Measurements from ENCODE around the gene NACC2.

NACC2 gene

DNA sequence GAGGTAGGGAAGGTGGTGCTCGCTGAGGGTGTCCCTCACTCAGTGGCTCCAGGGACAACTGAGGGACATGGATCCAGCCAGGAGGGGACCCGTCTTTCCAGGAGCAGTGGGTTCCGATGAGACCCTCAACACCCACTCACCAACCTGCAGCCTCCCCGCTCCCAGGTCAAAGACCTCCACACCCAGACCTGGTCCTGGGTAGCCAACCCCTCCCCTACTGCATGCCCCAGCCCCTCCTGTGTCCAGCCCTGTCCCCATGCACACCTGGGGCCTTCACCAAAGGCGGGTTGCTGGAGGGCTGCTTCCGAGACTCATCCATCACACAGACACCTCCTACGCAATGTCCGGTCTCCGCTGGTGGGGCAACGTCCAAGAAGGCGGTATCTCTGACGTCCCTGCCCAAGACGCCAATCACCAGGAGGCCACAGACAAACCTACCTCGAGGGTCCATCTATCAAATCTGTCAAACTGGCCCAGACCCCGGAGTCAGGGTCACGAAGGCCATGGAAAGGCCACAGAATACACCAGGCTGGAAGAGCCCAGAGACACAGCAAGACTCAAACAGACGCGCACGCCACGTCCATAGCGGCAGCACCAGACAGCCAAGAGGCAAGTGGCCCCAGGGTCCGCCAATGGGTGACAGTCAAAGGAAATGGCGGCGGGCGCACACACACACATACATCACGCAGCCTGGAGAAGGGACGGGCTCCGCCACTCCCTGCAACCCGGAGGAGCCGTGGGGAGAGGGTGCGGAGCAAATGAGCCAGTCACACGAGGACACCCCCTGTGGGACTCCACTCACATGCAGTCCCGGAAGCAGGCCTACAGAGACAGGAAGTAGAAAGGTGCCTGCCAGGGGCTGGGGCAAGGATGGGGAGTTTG lies 10.8 kb downstream of the NACC2 start:
- Mint-ChIP-seq H3K4me1 (ENCODE audit: low read depth) (peaks cover 7% of the 10 kb centered on the region), H3K27me3 (no peaks in the 10 kb centered on the region), H3K9me3 (no peaks in the 10 kb centered on the region), H3K4me3 (no peak overlapping the region), H3K36me3 (ENCODE audit: low read depth) (no peaks in the 10 kb centered on the region), H3K27ac (no peak overlapping the region)

DNA sequence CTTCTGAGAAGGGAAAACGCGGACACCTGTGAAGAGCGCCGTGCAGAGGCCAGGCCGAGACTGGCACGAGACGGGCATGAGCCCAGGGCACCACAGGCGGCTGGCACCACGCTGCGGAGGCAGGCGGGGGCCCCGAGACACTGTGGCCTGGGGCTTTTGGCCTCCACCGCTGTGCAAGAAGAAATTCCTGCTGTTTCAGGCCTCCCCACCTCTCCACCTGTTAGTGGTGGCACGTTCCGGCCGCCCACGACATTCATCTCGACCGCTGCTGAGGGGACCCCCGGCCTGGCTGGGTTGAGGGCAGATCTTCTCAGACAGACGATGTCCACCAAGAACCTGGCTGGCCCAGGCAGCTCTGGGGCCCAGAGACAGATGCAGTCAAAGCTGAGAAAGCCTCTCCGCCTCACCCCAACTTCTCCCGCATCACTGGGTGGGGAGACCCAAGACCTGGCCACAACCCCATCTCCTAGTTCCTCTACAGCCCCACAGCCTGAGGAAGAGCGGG lies 11.5 kb downstream of the NACC2 start:
- Mint-ChIP-seq H3K36me3 (ENCODE audit: low read depth) (no peaks in the 10 kb centered on the region), H3K9me3 (no peaks in the 10 kb centered on the region), H3K4me1 (ENCODE audit: low read depth) (peaks cover 7% of the 10 kb centered on the region), H3K4me3 (no peak overlapping the region), H3K27ac (no peak overlapping the region), H3K27me3 (no peaks in the 10 kb centered on the region)

DNA sequence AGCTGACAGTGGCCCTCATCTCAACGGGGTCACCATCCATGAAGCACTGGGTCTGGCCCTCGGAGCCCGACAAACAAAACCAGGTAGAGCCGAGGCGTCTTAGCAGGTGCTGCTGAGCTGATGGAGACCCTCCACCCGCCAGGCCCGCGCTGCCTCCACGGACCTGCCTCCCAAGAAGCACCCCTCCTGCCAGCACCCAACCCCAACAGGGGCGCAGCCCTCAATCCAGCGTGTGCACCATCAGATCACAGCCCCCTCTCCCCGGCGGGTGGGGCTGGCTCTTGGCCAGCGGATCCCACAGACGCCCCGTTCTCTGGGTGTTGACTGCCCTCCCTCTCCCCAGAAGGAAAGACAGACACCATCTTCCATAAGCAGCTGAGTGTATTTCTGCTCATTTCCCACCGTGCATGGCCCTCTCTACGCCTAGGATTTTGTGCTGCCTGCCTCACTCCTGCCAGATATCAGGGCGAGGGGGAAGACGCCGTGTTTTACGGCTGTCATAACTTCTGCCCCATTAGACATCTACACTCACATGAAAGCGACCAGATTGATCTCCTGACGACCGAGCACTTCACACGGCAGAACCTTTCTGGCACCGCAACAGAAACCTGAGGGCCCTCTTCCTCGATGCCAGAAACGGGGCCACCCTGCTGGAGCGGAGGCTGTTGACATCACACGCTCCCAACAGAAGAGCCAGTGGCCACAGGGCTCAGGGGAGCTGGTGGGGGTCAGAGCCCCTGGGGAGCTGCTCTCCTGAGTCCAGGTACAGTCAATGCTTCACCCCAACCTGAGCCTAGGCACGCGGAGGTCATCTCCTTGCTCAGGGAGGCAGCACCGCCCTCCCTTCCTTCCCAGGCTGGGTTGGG lies 12.4 kb downstream of the NACC2 start:
- no peak overlapping the region for H3K4me3 Mint-ChIP-seq

DNA sequence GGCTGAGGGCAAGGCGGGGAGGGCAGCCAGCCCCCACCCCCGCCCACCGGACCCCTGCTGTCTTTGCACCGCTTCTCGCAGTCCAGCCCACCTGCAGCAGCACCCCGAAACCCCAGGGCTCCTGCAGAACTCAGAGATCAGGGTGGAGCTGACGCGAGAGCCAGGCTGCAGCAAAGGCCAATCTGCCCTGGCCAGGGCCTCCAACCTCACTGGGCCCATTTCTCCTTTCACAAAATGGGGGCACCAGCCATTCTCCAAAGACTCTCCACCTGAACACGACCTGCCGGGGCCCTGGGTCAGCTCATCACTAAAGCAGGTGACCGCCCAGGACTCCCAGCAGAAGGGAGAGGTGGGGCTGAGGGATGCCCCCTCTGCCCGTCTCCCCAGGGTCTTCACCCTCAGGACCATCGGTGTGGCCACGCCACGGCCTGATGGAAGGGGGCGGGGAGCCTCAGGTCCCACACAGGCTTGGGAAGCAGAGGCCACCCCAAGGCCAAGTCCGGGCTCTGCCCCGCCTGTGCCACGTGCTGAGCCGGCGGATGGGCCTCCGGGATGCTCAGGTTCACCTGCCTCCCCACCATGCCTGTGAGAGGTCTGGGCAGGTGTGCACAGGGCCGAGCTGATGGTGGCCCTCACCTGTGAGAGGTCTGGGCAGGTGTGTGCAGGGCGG lies 13.1 kb downstream of the NACC2 start:
- Mint-ChIP-seq H3K27me3 (no peaks in the 10 kb centered on the region), H3K36me3 (ENCODE audit: low read depth) (no peaks in the 10 kb centered on the region), H3K4me3 (no peak overlapping the region), H3K27ac (no peak overlapping the region), H3K4me1 (ENCODE audit: low read depth) (peaks cover 7% of the 10 kb centered on the region), H3K9me3 (no peaks in the 10 kb centered on the region)

More for the DNA sequence above, 12.4 kb downstream of the NACC2 start:
- H3K27me3 Mint-ChIP-seq: no peaks in the 10 kb centered on the region
- H3K9me3 Mint-ChIP-seq: no peaks in the 10 kb centered on the region
- H3K4me1 Mint-ChIP-seq (ENCODE audit: low read depth): peaks cover 7% of the 10 kb centered on the region
- no peak overlapping the region for H3K27ac Mint-ChIP-seq
- no peaks in the 10 kb centered on the region for H3K36me3 Mint-ChIP-seq (ENCODE audit: low read depth)

DNA sequence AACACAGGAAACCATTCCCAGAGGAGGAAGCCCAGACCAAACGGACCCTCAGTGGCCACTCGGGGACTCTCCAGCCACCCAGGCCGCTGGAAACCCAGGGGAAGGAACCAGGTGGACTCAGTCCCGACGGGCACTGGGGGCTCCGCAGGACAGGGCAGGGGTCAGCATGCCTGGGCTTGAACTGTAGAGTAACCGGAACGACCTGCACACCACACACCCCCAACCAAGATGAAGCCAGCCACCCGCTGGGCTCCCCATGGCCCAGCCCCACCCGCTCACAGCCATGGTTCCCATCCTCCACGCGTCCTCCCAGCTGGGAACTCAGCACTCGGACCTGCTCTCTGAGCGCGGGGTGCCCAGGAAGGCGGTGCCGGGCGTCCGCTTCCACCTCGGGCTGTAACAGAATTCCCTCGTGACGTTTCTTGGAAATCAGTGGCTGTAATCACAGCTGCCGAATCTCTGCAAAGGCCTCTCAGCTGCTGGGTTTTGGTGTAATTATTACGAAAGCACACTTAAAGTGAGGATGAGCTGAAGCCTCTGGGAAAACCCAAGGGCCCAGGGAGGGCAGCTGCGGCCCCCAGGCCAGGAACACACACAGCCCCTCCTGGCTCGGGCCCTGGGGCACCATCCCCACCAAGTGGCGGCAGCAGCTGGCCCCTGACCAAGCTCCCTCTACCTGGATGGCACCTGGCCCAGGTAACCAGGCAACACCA lies 13.8 kb downstream of the NACC2 start:
- peaks cover 10% of the 10 kb centered on the region for H3K4me1 Mint-ChIP-seq (ENCODE audit: low read depth)
- H3K36me3 Mint-ChIP-seq (ENCODE audit: low read depth): no peaks in the 10 kb centered on the region
- no peak overlapping the region for H3K4me3 Mint-ChIP-seq
- H3K9me3 Mint-ChIP-seq: no peaks in the 10 kb centered on the region
- H3K27ac Mint-ChIP-seq: no peak overlapping the region
- no peaks in the 10 kb centered on the region for H3K27me3 Mint-ChIP-seq

DNA sequence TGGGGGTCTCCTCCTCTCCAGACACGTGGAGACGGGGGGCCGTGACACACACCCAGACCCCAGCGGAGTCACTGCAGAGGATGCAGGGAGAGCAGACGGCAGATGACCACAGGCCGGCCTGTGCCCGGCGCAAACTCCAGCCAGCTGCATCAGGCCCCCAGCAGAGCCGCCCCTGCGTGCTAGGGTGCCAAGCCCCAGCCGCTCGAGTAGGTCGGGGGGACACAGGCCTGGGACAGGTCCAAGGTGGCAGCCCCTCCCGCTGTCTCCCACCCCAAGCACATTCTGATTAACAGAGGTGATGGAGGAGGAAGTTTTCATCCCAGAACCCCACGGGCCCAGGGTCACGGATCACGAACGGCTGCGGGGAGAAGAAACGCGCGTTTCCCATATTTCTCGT lies 14.4 kb downstream of the NACC2 start:
- H3K4me1 Mint-ChIP-seq (ENCODE audit: low read depth): peaks cover 16% of the 10 kb centered on the region
- H3K9me3 Mint-ChIP-seq: no peaks in the 10 kb centered on the region
- H3K27ac Mint-ChIP-seq: no peak overlapping the region
- no peaks in the 10 kb centered on the region for H3K36me3 Mint-ChIP-seq (ENCODE audit: low read depth)
- no peak overlapping the region for H3K4me3 Mint-ChIP-seq
- H3K27me3 Mint-ChIP-seq: no peaks in the 10 kb centered on the region

DNA sequence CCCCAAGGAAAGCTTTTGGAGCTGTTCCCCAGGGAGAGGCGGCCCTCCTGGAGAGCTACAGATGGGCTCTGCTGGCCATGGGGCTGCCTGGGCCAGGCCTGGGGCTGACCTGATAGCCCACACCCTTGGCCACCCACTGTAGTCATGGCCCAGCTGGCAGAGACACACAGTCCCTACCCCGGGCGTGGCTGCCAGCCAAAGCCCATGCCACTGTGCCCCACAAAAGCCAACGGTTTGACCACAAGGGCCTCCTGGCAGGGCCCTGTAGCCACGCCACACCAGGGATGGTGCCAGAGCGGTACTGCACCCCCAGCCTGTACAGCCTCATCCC lies 15.2 kb downstream of the NACC2 start:
- Mint-ChIP-seq H3K4me1 (ENCODE audit: low read depth) (peaks cover 19% of the 10 kb centered on the region), H3K27me3 (no peaks in the 10 kb centered on the region), H3K9me3 (no peaks in the 10 kb centered on the region), H3K27ac (no peak overlapping the region), H3K36me3 (ENCODE audit: low read depth) (no peaks in the 10 kb centered on the region), H3K4me3 (no peak overlapping the region)

DNA sequence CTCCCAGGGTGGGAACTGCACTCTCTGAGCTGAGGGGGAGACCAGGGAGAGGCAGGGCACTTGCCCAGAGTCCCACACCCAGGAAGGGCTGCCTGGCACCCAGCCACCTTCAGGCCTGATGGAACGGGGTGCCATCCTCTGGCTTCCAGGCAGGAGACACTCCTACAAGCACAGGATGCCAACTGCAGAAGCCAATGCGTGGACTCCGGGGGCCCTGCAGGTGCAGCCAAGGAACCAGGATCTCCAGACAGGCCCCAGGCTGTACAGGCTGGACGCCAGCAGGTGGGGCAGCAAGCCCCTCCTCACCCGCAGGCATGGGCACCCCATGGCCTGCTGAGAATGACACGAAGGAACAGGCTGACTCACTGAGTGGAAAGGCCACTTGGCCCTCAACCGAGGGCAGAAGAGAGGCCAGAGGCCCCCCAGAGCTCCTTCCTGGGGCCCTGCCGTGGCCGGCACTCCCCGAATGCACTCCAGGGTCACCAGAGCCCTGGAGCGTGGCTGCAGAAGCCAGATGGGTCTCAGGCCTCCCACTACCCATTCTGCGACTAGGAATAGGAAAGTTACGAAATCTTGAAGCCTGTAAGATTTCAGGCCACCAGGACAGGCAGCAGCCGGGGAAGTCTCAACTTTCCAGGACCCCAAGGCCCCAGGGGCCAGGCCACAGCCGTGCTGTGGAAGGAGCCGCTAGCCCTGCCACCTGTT lies 15.7 kb downstream of the NACC2 start:
- Mint-ChIP-seq H3K36me3 (ENCODE audit: low read depth) (no peaks in the 10 kb centered on the region), H3K27ac (no peak overlapping the region), H3K27me3 (no peaks in the 10 kb centered on the region), H3K9me3 (no peaks in the 10 kb centered on the region), H3K4me3 (no peak overlapping the region), H3K4me1 (ENCODE audit: low read depth) (peaks cover 15% of the 10 kb centered on the region)

DNA sequence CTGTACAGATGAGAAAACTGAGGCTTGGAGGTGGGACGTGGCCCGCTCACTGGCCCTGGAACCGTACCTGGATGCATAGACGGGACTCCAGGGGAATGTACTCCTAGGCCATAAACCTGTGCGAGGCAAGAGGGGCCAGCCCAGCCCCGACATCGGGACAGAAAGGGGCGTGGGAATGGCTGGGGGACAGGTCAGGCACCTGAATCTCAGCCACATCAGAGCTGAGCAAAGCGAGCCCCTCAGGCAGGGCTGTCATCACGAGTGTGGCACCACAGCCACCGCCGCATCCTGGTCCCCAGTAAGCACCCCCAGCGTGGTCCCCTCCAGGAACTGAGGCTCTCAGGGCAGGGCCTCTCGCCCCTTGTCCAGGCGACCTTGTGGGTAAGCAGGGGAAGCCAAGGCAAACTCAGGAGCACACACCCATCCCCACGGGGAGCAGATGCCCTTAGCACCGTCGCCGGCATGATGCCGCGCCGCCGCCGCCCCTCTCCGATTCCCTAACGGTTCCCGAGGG lies 16.5 kb downstream of the NACC2 start:
- no peaks in the 10 kb centered on the region for H3K9me3 Mint-ChIP-seq
- H3K4me1 Mint-ChIP-seq (ENCODE audit: low read depth): peaks cover 15% of the 10 kb centered on the region
- H3K36me3 Mint-ChIP-seq (ENCODE audit: low read depth): no peaks in the 10 kb centered on the region
- no peaks in the 10 kb centered on the region for H3K27me3 Mint-ChIP-seq
- H3K27ac Mint-ChIP-seq: no peak overlapping the region
- no peak overlapping the region for H3K4me3 Mint-ChIP-seq

DNA sequence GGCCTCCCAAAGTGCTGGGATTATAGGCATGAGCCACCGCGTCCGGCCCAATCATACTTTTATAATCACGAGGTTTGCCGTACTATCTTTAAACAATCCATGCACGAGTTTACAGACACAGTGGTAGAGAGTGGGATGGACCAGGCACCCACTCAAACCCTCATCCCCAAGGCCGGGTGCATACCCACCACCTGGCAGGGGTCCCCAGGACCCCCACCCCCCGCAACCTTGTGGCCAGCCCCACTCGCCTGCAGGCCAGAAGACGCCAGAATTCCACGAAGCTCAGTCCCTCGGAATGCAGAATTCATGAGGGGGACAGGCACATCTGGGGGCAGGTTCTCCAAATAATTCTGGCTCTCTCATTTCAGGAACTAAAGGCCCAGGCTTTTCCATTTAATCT lies 17.1 kb downstream of the NACC2 start:
- no peak overlapping the region for H3K4me3 Mint-ChIP-seq
- H3K9me3 Mint-ChIP-seq: no peaks in the 10 kb centered on the region
- no peaks in the 10 kb centered on the region for H3K36me3 Mint-ChIP-seq (ENCODE audit: low read depth)
- peaks cover 15% of the 10 kb centered on the region for H3K4me1 Mint-ChIP-seq (ENCODE audit: low read depth)
- no peaks in the 10 kb centered on the region for H3K27me3 Mint-ChIP-seq
- H3K27ac Mint-ChIP-seq: no peak overlapping the region

DNA sequence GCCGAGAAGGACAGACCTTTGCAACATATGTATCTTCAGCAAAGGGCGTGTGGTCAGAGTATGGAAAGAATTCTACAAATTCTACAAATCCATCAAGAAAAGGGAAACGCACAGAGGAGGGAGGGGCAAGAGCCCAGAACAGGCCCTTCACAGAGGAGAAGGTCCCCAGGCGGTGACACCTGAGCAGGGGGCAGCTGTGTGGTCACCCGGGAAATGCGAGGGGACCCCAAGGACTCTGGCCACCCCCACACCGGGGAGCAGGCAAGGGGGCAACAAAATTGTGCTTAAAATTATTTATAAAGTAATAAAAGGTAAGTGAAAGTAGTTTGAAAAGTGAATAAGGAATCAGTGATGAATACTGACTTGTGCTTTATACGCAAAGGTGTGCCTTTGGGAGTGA lies 17.6 kb downstream of the NACC2 start:
- peaks cover 15% of the 10 kb centered on the region for H3K4me1 Mint-ChIP-seq (ENCODE audit: low read depth)
- no peak overlapping the region for H3K4me3 Mint-ChIP-seq
- no peaks in the 10 kb centered on the region for H3K36me3 Mint-ChIP-seq (ENCODE audit: low read depth)
- H3K27me3 Mint-ChIP-seq: no peaks in the 10 kb centered on the region
- H3K27ac Mint-ChIP-seq: no peak overlapping the region
- no peaks in the 10 kb centered on the region for H3K9me3 Mint-ChIP-seq

DNA sequence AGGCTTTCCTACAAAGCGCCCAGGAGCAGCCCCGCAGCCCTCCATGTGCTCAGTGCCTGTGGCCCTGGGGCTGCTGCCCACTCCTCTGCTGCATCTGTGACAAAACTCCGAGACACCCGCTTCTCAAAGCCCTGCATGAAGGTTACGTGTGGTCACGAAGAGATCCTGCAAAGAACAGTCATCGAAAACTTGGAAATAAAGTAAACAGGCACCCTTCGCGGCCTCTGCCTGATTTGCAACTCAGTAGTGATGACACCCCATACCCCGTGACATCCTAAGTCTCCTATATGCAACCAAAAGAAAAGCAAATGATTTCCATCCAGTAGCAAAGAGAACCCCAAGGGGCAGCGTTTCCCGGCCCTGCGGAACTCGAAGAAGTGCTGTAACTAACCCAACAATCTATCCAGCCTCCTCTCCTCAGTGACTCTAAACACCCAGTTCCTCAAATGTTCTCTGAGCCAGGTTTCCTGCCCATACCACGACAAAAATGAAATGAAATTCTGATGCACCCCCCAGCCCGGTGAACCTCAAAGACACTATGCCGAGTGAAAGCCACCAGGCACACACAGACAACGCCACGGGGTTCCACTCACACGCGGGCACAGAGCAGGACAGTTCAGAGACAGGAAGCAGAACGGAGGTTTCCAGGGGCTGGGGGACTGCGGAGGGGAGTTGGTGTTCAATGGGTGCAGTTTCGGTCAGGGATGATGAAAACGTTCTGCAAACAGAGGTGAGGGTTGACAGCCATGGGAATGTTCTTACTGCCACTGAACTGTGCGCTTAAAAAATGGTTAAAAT lies 19.0 kb downstream of the NACC2 start:
- Mint-ChIP-seq H3K27ac (peak overlapping the region; percentile 45), H3K36me3 (ENCODE audit: low read depth) (no peaks in the 10 kb centered on the region), H3K27me3 (no peaks in the 10 kb centered on the region), H3K4me3 (peak overlapping the region; percentile 43), H3K4me1 (ENCODE audit: low read depth) (peaks cover 15% of the 10 kb centered on the region), H3K9me3 (no peaks in the 10 kb centered on the region)

DNA sequence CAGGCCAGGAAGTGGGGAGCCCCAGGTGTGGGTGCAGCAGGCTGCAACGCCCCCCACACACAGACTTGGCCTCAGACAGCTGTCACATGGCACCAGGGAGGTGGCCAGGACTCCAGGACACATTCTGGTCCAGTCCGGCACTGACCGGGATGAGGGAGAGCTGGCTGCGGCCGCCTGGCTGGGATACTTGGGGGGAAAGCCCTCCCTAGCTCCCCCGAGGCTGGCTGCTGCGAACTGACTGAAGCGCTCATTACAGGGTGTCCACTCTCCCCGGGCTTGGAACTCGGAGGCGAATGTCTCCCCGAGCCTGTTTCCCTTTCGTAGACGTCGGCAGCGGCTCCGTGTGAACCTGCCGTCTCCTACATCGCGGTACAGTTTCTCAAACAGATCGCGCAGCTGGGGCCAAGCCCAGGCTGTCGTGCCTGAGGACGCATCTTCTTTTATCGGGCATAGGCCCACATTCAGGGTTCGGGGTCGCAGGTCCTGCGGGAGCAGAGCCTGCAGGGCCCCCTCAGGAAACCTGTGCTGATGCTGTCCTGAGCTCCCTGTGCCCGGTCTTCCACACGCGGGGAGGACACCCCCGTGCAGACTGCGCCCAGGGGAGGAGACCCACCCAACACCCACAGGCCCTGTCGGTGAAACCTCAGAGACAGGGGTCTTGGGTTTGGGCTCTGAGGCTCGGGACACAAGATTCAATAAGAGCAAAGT lies 19.8 kb downstream of the NACC2 start:
- Mint-ChIP-seq H3K4me1 (ENCODE audit: low read depth) (peaks cover 15% of the 10 kb centered on the region), H3K36me3 (ENCODE audit: low read depth) (peaks cover 4% of the 10 kb centered on the region), H3K27ac (no peak overlapping the region), H3K4me3 (no peak overlapping the region), H3K9me3 (no peaks in the 10 kb centered on the region), H3K27me3 (peaks cover 4% of the 10 kb centered on the region)

Measured in stimulated activated naive CD8-positive, alpha-beta T cell treated with anti-CD3 and anti-CD28 coated beads, Interleukin-15, Interleukin-2, amounts not matched to agents 100 ng/mL and 50 ng/mL, for 24 hours (primary cell).